GM19372 (cell line): ENCODE data around the gene E2F4.

ENCODE experiments used
- ATAC-seq: cut with Tn5 transposase; IDR thresholded peaks from one replicate; pipeline ENCODE4 v1.9.1; 2021; ENCODE audit warnings: mild to moderate bottlenecking, low read depth, moderate library complexity; ENCODE audit not compliant: unreplicated experiment

E2F4 gene

DNA sequence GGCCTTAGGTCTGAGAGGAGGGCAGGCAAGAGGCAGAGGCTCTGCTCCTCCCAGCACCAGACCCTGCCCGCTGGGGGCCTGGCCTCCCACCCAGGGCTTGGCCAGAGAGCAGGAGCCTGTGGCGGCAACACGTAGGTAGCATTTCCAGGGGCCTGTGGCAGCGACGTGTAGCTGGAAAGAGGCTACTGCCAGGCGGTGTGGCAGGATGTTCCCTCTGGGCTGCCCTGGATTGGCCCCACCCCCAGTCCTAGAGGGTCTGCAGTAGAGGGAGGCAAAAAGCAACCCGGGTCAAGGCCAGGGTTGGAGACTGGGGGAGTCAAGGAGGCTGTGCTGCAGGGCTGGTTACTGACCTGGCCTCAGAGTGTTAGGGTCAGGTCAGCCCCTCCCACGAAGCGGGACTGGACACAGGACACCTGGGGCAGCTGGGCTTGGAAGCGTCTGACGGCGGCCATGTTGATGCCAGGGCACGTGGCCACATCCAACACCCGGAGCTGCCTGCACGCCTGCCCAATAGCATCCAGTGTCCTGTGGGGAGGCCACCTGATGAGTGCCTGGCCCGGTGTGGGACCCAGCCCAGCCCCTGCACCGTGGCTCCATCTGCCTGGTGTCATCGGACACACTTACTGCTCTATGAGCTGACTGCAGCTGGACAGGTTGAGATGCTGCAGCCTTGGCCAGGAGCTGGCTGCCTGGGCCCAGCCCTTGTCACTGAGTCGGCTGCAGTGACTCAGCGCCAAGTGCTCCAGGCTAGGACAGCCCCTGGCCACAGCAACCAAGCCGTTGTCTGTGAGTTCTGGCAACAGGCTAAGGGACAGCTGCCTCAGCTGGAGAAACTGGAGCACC, 15.5 kb downstream of the E2F4 start:
- no peak for ATAC-seq

DNA sequence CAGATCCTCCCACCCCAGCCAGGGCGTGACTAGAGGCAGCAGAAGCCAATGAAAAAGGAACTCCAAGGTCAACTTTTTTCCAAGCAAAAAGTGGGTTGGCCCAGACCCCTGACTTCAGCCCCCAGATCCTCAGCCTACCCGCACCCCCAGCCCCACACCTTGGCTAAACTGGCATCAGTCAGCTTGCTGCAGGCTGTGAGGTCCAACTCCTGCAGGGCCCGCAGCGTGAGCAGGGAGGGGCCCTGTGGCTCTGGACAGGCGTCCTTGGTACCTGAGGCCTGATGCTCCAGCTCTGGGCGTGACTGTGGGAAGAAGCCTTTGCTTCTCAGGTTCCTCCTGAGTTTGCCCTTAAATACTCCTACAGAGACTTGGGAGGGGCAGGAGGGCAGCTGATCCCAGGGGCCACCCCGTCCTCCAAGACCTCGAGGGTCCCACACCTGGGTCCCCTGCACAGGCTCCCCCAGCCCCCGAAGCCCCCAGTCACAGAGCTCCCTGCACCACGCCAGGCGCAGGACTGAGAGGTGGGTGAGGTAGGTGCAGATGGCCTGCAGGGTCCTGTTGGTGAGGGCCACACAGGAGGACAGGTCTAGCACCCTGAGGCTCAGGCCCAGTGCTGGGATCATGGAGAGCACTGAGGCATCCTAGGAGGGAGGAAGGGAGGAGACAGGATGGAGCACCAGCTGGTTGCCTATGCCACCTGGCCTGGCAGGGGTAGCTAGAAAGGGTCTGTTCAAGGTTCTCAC, 16.4 kb downstream of the E2F4 start:
- ATAC-seq: no peak

- ATAC-seq: no peak
Observed at GRCh38 chr16:67209565-67209964, 17.6 kb downstream of the E2F4 start.

GRCh38 chr16:67210069-67210937, 18.3 kb downstream of the E2F4 start:
- no peak for ATAC-seq

- ATAC-seq: no peak
Observed at GRCh38 chr16:67211674-67212073, 19.7 kb downstream of the E2F4 start.

GRCh38 chr16:67212766-67213165, 20.8 kb downstream of the E2F4 start:
- no peak for ATAC-seq

DNA sequence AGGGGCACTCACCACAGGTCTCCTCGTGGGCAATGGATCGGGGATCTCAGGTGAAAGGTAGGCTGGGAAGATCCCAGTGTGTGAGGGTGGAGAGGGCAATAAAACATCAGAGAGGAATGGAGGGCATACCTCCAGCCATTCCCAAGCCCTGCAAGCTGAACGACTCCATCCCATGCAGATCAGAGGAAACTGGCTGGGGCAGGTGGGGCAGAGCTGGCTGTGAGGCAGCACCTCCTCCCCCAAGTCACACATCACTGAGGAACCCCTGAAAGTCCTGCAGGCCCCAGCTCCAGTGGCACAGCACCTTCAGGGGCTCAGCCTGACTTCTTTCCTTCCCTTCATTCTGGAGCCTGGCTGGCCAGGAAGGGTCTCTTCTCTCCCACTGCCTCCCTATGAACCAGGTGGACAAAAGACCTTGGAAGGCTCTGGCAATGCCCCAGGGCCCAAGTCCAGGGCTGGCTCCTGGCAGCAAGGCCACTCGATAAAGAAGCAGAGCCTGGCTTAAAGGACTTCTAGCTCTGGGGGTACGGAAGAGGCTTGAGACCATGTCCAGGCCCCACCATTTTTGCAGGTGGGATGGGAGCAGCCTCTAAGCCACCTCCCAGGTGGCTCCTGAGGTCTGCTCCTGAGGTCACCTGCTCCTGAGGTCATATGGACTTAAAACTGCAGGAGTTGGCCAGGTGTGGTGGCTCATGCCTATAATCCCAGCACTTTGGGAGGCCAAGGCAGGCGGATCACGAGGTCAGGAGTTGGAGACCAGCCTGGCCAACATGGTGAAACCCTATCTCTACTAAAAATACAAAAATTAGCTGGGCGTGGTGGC, 21.5 kb downstream of the E2F4 start:
- ATAC-seq: no peak

DNA sequence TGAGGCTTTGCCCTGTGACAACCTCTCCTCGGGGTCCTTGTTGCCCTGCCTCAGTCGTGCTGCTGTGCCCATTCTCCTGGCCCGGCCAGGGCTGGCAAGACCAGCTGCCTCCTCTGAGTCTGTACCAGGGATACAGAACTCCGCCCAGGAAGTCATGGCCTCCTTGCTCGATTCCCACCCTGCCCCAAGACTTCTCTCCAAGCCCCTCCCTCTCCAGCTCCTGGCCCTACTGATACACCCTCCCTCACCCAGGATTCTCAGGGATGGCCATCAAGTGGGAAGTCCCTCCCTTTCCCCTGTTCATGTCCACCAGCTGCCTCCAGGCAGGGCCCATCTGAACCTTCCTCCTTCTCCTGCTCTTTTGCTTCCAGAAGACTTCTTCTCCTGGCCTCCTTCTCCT, 23.8 kb downstream of the E2F4 start:
- ATAC-seq: no peak

DNA sequence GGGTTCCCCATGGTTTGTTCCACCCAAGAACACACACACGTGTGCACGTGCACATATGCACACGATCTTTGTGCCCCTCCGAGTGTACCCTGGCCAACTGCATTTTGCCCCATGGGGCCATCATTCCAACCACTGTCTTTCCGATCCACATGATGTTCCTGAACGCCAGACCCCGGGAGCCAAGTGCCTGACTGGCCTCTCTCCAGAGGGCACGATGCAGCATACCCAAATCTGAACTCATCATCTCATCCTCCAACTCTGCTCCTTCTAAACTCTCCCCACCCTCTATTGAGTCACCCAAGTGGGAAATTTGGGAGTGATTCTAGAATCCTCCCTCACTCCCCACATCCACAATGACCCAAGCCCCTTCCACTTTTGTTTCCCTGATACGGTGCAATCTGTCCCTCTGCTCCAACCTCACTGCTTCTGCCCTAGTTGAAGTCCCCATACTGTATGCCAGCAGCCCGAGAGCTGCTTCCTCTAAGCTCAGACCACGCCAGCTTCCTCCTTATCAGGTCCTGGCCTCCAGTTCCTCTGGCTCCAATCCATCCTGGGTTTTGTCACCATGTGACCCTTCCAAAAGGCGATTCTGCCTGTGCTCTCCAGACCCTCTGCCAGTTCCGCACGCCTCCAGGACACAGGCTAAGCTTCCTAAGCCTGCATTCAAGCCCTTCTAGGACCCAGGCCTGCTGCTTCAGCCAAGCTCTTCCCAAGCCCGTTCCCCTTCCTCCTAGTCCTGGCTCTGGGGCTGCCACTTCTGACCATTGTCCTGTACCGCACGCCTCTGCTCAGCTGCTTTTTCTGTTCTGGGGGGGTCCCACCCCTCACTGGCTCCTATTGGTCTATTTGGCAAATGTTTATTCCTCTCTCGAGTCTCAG, 24.9 kb downstream of the E2F4 start:
- ATAC-seq: no peak

DNA sequence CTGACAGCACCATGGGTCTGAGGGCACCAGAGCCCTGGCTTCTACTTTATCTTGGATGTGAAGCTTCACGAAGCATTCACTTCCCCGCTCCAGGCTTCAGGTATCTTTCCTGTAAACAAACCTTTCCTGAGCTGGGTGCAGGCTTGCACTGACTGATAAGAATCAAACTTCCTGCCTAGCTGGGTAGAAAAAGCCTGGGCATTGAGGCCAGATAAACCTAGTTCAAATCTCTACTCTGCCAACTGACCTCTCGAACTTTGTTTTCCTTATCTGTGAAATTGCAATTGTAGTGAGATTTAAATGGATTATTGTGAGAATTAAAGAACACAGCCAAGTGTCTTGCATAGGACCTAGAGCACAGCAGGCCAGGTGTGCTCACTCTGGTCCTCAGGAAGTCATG, 32.0 kb downstream of the E2F4 start:
- ATAC-seq: no peak

DNA sequence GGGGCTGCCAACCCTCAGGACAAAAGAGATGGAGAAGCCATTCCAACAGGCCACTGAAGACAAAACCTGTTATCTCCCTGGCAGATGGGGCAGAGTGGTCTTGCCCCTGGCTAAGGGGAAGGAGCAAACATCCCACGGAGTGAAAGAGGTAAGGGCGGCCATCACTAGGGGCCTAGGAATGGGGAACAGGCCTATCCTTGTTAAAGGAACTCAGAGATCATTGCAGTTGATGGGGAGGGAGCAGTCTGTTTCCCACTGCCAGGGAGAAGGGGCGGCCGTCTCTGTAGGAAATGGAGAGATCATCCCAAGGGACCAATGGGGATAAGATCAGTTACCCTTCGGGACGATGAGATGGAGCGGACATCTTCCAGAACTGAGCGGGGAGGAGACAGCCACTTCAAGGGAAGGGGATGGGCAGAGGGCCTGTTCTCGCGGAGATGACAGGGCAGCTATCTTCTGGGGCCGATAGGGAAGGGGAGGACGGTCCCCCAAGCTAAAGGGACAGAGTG, 34.4 kb downstream of the E2F4 start:
- no peak for ATAC-seq

DNA sequence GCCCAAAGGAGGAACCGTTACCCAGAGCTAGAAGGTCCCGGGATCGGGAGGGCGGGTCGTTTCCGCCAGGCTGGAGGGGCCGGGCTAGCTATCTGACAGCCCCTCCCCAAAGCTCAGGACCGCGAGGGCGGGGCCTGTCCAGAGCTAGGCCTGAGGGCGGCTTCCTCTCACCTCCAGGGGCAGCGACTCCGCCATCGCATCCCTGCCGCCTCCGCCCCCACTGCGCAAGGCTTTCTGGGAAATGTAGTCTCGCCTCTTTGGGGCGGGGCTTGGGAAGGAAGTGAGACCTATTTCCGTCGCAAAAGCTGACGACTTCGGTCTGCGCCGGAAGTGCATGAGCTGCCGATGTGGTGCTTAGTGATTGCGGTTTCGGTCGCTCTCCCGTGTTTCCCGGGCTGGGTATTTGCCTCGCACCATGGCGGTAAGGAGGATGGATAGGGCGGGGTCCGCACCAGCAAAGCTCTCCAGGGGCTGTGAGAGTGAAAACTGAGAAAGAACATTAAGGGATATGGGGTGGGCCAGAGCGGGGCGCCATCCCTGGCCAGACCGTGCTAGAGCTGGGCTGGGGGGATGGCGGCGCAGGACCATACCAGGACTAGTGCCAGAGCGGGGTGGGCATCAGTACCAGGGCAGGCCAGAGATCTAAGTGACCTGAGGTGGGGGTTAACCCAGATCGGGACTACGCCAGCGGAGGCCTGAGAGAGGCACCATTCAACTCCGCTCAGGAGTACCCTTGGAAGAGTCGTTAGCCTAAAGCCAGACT, 35.0 kb downstream of the E2F4 start, which contains the start of gene TMEM208:
Gene TMEM208, plus strand, starts transcription at position 327 of the 763 bp plus-strand sequence. Its CDS starts 89 bp downstream, at position 416.
- peak; percentile 96 for ATAC-seq

DNA sequence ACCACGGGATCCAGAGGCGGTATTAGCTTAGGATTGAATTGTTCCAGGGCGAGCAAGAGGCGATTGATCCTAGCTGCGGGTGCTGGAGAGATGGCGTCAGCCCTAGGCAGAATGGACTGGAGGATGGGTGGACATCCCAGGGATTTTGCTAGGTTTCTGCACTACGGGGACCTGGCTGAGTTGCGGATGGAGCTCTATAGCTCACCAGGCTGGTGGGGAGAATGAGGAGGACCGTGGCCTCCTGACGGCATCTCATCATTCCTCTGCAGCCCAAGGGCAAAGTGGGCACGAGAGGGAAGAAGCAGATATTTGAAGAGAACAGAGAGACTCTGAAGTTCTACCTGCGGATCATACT, 35.6 kb downstream of the E2F4 start:
- no peak for ATAC-seq

DNA sequence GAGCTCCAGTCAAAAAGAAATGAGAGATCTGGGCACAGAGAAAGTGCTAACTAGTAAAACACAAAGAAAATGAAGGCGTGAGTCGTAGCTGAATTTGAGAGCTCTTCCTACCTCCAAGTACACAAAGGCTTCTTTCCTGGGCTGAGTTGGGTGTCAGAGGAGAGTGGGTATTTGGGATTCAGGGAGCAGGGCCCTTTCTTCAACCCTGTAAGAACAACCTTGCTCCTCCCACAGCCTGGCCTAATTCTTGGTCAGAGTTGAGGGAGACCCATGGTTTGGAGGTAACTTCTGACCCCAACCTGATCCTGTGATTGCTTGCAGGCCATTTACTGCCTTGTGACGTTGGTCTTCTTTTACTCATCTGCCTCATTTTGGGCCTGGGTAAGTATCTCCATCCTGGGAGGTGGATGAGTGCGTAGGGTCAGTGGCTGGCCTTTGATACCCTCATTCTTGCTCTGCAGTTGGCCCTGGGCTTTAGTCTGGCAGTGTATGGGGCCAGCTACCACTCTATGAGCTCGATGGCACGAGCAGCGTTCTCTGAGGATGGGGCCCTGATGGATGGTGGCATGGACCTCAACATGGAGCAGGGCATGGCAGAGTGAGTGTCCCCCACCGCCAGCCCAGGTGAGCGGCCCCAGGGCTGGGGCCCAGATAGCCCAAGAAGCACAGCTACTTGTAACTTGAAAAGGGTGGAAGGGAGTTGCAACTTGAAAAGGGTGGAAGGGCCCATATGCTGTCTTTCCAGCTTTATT, 36.3 kb downstream of the E2F4 start:
- no peak for ATAC-seq

GRCh38 chr16:67228905-67229304, 37.0 kb downstream of the E2F4 start:
- no peak for ATAC-seq

DNA sequence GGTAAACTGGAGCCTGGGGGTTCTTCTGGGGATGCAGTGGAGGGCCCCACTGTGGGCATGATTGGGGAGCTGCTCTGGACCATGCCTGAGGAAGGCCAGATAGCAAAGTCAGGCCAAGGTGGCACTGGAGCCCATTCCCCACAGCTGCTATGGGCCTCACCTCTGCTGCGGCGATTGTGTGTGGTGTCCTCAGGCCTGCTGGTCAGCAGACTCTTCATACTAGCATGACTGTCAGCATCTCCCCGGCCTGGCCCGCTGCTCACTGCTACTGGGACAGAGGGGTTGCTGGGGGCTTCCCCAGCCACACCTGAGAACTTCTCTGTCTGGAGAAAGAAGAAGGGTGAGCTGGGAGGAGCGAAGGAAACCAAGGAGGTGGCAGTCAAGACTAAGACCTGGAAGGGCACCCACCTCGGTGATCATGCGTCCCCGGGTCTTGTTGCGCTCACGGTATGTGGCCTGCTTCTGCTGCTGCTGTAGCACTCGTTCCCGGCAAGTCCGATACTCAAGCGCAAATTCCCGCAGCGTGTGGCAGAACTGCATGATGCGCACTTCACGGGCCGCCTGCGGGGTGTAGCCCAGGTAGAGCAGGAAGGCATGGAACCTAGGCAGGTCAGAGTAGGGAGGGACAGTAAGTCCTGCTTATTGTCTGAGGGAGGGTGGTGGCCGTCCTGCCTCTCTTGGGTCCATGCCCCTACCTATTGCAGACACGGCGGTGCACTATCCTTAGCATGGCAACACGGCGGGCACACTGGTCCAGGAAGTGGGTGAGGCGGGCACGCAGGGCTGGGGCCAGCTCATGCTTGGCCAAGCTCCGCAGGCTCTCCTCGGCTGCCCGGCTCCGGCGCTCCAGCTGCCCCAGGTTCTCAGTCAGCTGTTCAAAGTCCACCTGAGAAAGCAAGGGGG, 38.2 kb downstream of the E2F4 start:
- ATAC-seq: no peak
